Activated T-helper 1 cell treated with Interleukin-2 at 50 U/mL for 16 hours (primary cell): ENCODE measurements around the gene ZNF444.

Experiments
- DNase-seq: peaks from one replicate; pipeline ENCODE4 v3.0.0-alpha.2; 2020; ENCODE audit warnings: low read depth

Gene ZNF444

GRCh38 chr19:56107626-56108351 is 33.3 kb upstream of the ZNF444 start:
- no peak for DNase-seq

GRCh38 chr19:56108447-56109195 is 32.5 kb upstream of the ZNF444 start:
- no peak for DNase-seq

- DNase-seq, result no peak
Observed at GRCh38 chr19:56109226-56109625, 31.9 kb upstream of the ZNF444 start.

- no peak for DNase-seq
Observed at GRCh38 chr19:56110515-56111448, 30.3 kb upstream of the ZNF444 start.

- DNase-seq, result no peak
Observed at GRCh38 chr19:56111601-56112312, 29.3 kb upstream of the ZNF444 start.

GRCh38 chr19:56112313-56112709 is 28.8 kb upstream of the ZNF444 start:
- no peak for DNase-seq

- no peak for DNase-seq
Observed at GRCh38 chr19:56113074-56113632, 27.9 kb upstream of the ZNF444 start.

GRCh38 chr19:56114051-56114777 is 26.9 kb upstream of the ZNF444 start:
- no peak for DNase-seq

GRCh38 chr19:56114778-56115110 is 26.3 kb upstream of the ZNF444 start:
- DNase-seq, result no peak

GRCh38 chr19:56115490-56115889 is 25.6 kb upstream of the ZNF444 start:
- DNase-seq, result no peak

GRCh38 chr19:56116606-56117005 is 24.5 kb upstream of the ZNF444 start:
- DNase-seq, result no peak

- DNase-seq, result no peak
Observed at GRCh38 chr19:56117376-56117884, 23.7 kb upstream of the ZNF444 start.

GRCh38 chr19:56117889-56118288 is 23.2 kb upstream of the ZNF444 start:
- no peak for DNase-seq

GRCh38 chr19:56118666-56119581 is 22.2 kb upstream of the ZNF444 start:
- DNase-seq, result no peak

GRCh38 chr19:56119582-56119978 is 21.5 kb upstream of the ZNF444 start:
- no peak for DNase-seq

GRCh38 chr19:56120002-56120370 is 21.1 kb upstream of the ZNF444 start:
- DNase-seq, result no peak

GRCh38 chr19:56120371-56121179 is 20.5 kb upstream of the ZNF444 start:
- DNase-seq, result peak; percentile 78
